ENCODE data around the gene IL1RAPL1.

IL1RAPL1 gene

GRCh38 chrX:28576117-28576516 lies 11.1 kb upstream of the IL1RAPL1 start:
- in situ Hi-C loops (cut with HindIII; ENCODE audit: low sequenced_read_pairs), result no loop called here
- H3K4me3 ChIP-seq (ENCODE audit: low read depth, low read length), result no peak overlapping the region
- DNase-seq (ENCODE audit: low read depth, low spot score), result no peak
- TF ChIP-seq, protein P1, sequence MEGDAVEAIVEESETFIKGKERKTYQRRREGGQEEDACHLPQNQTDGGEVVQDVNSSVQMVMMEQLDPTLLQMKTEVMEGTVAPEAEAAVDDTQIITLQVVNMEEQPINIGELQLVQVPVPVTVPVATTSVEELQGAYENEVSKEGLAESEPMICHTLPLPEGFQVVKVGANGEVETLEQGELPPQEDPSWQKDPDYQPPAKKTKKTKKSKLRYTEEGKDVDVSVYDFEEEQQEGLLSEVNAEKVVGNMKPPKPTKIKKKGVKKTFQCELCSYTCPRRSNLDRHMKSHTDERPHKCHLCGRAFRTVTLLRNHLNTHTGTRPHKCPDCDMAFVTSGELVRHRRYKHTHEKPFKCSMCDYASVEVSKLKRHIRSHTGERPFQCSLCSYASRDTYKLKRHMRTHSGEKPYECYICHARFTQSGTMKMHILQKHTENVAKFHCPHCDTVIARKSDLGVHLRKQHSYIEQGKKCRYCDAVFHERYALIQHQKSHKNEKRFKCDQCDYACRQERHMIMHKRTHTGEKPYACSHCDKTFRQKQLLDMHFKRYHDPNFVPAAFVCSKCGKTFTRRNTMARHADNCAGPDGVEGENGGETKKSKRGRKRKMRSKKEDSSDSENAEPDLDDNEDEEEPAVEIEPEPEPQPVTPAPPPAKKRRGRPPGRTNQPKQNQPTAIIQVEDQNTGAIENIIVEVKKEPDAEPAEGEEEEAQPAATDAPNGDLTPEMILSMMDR (IDR thresholded peaks at IDR 0.05; ENCODE audit: low read depth, low read length), result no peak

GRCh38 chrX:28581522-28581921 lies 5.7 kb upstream of the IL1RAPL1 start:
- TF ChIP-seq, protein P1 (IDR thresholded peaks at IDR 0.05; ENCODE audit: low read depth, low read length), result no peak
- in situ Hi-C loops (cut with HindIII; ENCODE audit: low sequenced_read_pairs), result no loop called here
- no peak overlapping the region for H3K4me3 ChIP-seq (ENCODE audit: low read depth, low read length)
- DNase-seq (ENCODE audit: low read depth, low spot score), result no peak

GRCh38 chrX:28582511-28582910 lies 4.7 kb upstream of the IL1RAPL1 start:
- TF ChIP-seq, protein P1 (IDR thresholded peaks at IDR 0.05; ENCODE audit: low read depth, low read length), result no peak

GRCh38 chrX:28584025-28584424 lies 3.2 kb upstream of the IL1RAPL1 start:
- TF ChIP-seq, protein P1 (IDR thresholded peaks at IDR 0.05; ENCODE audit: low read depth, low read length), result no peak
- in situ Hi-C loops (cut with HindIII; ENCODE audit: low sequenced_read_pairs), result no loop called here
- no peak for DNase-seq (ENCODE audit: low read depth, low spot score)
- H3K4me3 ChIP-seq (ENCODE audit: low read depth, low read length), result no peak overlapping the region

More at GRCh38 chrX:28582511-28582910, 4.7 kb upstream of the IL1RAPL1 start:
- no peak for DNase-seq (ENCODE audit: low read depth, low spot score)
- no peak overlapping the region for H3K4me3 ChIP-seq (ENCODE audit: low read depth, low read length)
- in situ Hi-C loops (cut with HindIII; ENCODE audit: low sequenced_read_pairs), result no loop called here

- H3K4me3 ChIP-seq (ENCODE audit: low read depth, low read length), result peak overlapping the region; percentile 44
- in situ Hi-C loops (cut with HindIII; ENCODE audit: low sequenced_read_pairs), result no loop called here
Measured at GRCh38 chrX:28585767-28586166, 1.5 kb upstream of the IL1RAPL1 start.

DNA sequence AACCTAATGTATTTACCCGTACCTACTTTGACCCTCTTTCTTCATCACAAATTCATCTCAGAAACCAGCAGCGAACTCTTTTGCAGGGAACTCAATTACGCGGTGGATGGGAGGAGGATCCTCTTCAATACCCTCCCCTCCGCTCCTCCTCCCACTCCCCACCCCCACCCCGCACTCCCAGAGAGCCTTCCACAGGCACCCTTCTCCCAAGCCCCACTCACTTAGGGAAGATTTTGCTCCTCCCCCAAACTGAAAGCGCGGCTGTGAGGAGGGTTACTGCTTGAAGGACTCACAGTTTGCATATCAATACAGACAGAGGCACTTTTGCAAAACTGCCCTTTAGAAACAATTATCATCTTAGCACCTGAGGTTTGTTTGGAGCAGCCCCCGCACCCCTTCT lies 960 bp upstream of the IL1RAPL1 start:
- in situ Hi-C loops (cut with HindIII; ENCODE audit: low sequenced_read_pairs), result no loop called here
- peak overlapping the region; percentile 44 for H3K4me3 ChIP-seq (ENCODE audit: low read depth, low read length)
- TF ChIP-seq, protein P1 (IDR thresholded peaks at IDR 0.05; ENCODE audit: low read depth, low read length), result no peak
- peak; percentile 42 for DNase-seq (ENCODE audit: low read depth, low spot score)

More at GRCh38 chrX:28585767-28586166, 1.5 kb upstream of the IL1RAPL1 start:
- DNase-seq (ENCODE audit: low read depth, low spot score), result no peak
- TF ChIP-seq, protein P1 (IDR thresholded peaks at IDR 0.05; ENCODE audit: low read depth, low read length), result no peak

DNA sequence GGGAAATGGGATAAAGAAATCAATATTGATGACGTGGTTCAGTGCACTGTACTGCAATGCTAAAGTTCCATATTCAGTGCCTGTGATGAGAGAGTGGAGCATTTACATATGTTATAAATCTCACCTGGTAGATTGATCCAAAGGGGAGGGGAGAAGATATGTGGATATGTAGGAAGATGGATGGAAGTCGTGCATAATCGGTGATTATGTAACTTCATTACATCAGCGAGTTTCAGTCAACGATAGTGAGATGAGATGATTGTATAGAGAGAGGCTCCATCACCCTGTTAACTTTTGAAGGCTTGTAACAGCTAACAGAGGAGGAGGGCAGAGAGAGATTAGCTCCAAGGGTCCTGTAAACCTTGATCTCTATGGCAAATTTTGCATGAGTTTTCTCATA lies 1.8 kb downstream of the IL1RAPL1 start:
- in situ Hi-C loops (cut with HindIII; ENCODE audit: low sequenced_read_pairs), result no loop called here
- DNase-seq (ENCODE audit: low read depth, low spot score), result no peak
- peak overlapping the region; percentile 44 for H3K4me3 ChIP-seq (ENCODE audit: low read depth, low read length)
- TF ChIP-seq, protein P1 (IDR thresholded peaks at IDR 0.05; ENCODE audit: low read depth, low read length), result no peak
